HG03521 (cell line): ENCODE data around the gene TMEM115.
"Not testable (repeated sequence)": the region's sequence is repeated elsewhere in the genome, so short reads cannot be mapped to it uniquely, and the experiment has no call there.

Source experiments
- ATAC-seq: cut with Tn5 transposase; IDR thresholded peaks from one replicate; pipeline ENCODE4 v1.9.1; 2021; ENCODE audit warnings: mild to moderate bottlenecking, moderate library complexity; ENCODE audit not compliant: unreplicated experiment

The TMEM115 gene

GRCh38 chr3:50319181-50319893 is 40.0 kb downstream of the TMEM115 start:
- no peak for ATAC-seq

GRCh38 chr3:50318615-50319014 is 40.7 kb downstream of the TMEM115 start:
- ATAC-seq: no peak

GRCh38 chr3:50318163-50318562 is 41.2 kb downstream of the TMEM115 start:
- ATAC-seq: no peak

- no peak for ATAC-seq
Observed at GRCh38 chr3:50317300-50317699, 42.0 kb downstream of the TMEM115 start.

- no peak for ATAC-seq
Observed at GRCh38 chr3:50316657-50317242, 42.6 kb downstream of the TMEM115 start.

- ATAC-seq: no peak
Observed at GRCh38 chr3:50314816-50315215, 44.5 kb downstream of the TMEM115 start.

GRCh38 chr3:50314342-50314741 is 45.0 kb downstream of the TMEM115 start:
- no peak for ATAC-seq

GRCh38 chr3:50312041-50312440 is 47.3 kb downstream of the TMEM115 start:
- not testable (repeated sequence) for ATAC-seq
